Muscle layer of colon (tissue), 2 donors: ENCODE data around the gene CIB4.

Experiments used
- H3K27ac ChIP-seq: one replicate; pipeline ENCODE4 v1.7.0; 2013; ENCODE audit warnings: low read depth, mild to moderate bottlenecking, low read length, moderate library complexity
- H3K27me3 ChIP-seq, 2 donors: one replicate each; pipeline ENCODE4 v1.7.0; 2013; ENCODE audit warnings: low read length in 2 of 2, mild to moderate bottlenecking in 2 of 2; ENCODE audit not compliant: insufficient read depth in 2 of 2, control insufficient read depth in 1 of 2
- H3K36me3 ChIP-seq: one replicate; pipeline ENCODE4 v1.7.0; 2013; ENCODE audit warnings: mild to moderate bottlenecking, low read length; ENCODE audit not compliant: insufficient read depth
- H3K4me1 ChIP-seq: one replicate; pipeline ENCODE4 v1.7.0; 2013; ENCODE audit warnings: mild to moderate bottlenecking, low read length; ENCODE audit not compliant: insufficient read depth
- H3K4me3 ChIP-seq, 2 donors: one replicate each; pipeline ENCODE4 v1.7.0; 2013; ENCODE audit warnings: low read length in 2 of 2, low read depth in 1 of 2, mild to moderate bottlenecking in 1 of 2, moderate library complexity in 1 of 2
- H3K9ac ChIP-seq: one replicate; pipeline ENCODE4 v1.7.0; 2013; ENCODE audit warnings: low read length
- H3K9me3 ChIP-seq: one replicate; pipeline ENCODE4 v1.7.0; 2013; ENCODE audit warnings: mild to moderate bottlenecking, low read length
- donor health status: abdominal sarcoma.
- donor health status: Adenocarcinoma of cecum.

Gene CIB4

DNA sequence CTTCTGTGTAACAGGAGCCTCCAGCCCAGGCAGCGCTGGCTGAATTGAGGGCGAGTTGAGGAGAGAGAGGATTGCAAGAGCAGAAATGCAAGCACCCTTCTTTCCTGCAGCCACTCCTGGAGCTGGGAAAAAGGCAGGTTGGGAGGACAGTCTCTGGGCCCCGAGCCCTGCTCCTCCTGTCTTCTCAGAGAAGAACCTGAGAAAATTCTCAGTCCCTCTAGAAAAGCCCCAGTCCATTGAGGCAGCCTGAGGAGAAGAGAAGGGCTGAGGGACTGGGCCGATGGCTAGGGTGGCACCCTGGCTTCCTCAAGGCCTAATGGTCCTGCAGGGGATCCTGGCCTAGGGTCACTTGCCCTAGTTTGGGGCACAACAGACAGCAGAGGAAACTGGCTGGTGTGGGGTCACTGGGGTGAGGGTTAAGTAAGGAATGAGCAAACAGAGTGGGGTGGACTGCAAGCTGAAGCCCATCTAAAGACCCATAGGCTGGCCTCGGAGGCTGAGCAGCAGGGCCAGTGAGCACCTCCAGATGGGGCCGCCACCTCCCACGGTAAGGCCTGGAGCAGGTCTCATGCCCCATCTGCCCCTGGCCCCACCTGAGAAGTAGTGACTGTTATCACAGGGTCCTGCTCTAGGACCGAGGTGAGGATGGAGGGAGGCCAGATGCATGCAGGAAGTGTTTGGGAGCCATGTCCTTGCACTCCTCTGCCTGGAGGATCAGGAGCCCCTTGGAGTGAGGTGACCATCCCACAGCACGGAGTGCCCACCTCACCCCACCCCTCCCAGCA, 12.4 kb downstream of the CIB4 start:
- no peaks in the 10 kb centered on the region for H3K4me1 ChIP-seq
- no peak overlapping the region for H3K9ac ChIP-seq
- H3K27me3 ChIP-seq: no peaks in the 10 kb centered on the region
- H3K27ac ChIP-seq: no peak overlapping the region
- no peak overlapping the region for H3K4me3 ChIP-seq
- H3K9me3 ChIP-seq: no peaks in the 10 kb centered on the region
- no peaks in the 10 kb centered on the region for H3K36me3 ChIP-seq

DNA sequence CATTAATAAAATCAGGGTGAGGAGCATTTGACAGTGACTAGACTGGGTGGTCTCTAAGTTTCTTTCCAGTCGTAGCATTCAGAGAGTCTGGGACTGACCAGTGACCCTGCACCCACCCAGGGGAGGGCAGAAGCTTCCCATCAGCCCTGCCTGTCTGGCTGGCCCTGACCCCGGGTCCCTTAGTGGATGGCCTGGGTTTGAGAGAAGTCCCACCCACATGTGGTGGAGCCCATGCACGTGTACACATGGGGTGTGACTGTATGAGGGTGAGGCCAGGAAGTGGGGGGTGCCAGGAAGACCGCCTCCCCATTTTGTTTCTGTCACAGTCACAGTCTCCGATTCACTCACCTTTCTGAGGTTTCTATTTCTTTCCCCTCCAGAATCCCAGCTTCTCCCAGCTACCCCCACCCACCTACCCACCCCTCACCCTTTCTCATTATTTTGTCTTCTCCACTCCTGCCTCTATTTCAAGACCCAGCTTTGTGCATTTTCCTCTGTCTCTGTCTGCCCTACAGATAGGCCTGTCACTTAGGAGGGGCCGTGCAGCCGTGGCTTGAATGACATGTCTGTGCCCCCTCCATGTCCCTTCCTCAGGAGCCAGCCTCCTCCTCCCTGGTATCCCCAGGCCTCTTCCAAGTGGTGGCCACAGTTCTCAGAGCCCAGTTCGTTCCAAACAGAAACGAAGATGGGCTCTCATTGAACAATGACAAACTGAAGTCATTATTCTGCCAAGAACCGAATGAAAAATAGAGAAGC, 13.6 kb downstream of the CIB4 start:
- Histone ChIP-seq H3K4me1 (no peaks in the 10 kb centered on the region), H3K36me3 (no peaks in the 10 kb centered on the region), H3K4me3 (no peak overlapping the region), H3K27ac (no peak overlapping the region), H3K9ac (no peak overlapping the region), H3K27me3 (no peaks in the 10 kb centered on the region), H3K9me3 (no peaks in the 10 kb centered on the region)

DNA sequence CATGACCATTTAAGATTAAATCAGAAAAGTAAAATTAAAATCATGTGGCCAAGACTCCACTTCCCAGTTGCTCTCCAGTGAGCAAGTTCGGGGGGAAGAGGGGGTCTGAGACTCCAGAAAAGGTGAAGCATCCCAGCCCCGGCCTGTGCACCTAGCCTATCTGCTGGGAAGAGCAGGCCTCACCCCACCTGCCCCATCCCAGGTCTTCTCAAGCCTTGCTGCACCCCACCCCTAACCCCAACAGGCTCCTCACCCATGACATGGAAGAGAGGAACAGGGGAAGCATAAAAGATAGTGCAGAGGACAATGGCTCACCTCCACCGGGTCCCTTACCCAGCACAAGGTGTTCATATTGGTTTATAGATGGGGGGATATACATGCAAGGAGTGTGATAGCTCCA, 14.6 kb downstream of the CIB4 start:
- no peak overlapping the region for H3K9ac ChIP-seq
- H3K27ac ChIP-seq: no peak overlapping the region
- no peak overlapping the region for H3K4me3 ChIP-seq
- H3K4me1 ChIP-seq: no peaks in the 10 kb centered on the region
- H3K36me3 ChIP-seq: no peaks in the 10 kb centered on the region
- H3K27me3 ChIP-seq: no peaks in the 10 kb centered on the region
- H3K9me3 ChIP-seq: no peaks in the 10 kb centered on the region

DNA sequence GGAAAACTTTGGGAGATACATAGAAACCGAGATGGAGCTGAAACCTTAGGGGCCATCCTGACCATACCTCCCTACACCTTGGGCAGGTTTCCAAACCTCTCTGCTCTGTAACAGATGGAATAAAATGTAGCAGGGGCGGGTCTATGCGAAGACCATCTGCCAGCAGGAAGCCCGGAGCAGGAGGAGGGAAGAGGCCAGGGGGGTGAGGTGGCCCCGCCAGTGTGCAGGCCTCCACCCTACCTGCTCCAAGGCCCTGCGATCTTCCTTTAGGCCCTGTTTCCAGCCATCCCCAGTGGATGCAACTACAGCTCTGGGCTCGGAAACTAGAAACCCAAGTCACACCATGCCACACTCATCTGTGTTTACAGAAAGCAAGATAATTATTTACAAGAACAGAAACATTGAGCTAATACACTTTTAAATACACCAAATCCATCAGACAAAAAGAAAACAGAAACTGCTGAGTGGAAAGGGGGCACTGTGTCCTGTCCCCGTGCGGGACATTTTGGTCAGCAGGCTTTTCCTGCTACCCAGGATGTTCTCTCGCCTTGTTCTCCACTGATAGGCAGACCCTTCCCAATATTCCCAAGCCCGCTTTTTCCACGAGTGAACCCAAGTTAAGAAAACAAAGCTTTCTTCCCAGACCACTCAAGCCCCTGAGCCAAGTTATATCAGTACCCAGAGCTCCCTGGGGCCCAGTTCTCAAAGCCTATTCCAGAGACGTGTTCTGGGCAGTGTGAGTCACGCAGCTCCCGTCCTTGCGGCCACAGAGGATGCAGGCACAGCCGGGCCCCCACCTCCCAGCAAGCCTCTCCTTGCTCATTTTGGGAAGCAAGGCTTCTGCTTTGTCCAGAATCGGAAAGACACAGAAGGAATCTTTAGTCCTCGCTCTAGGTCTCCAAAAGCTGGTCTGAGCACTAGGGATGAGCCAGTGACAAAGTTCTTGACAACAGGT, 17.3 kb downstream of the CIB4 start:
- Histone ChIP-seq H3K9ac (no peak overlapping the region), H3K4me1 (no peaks in the 10 kb centered on the region), H3K27ac (no peak overlapping the region), H3K9me3 (no peaks in the 10 kb centered on the region), H3K27me3 (no peaks in the 10 kb centered on the region), H3K4me3 (no peak overlapping the region), H3K36me3 (no peaks in the 10 kb centered on the region)

DNA sequence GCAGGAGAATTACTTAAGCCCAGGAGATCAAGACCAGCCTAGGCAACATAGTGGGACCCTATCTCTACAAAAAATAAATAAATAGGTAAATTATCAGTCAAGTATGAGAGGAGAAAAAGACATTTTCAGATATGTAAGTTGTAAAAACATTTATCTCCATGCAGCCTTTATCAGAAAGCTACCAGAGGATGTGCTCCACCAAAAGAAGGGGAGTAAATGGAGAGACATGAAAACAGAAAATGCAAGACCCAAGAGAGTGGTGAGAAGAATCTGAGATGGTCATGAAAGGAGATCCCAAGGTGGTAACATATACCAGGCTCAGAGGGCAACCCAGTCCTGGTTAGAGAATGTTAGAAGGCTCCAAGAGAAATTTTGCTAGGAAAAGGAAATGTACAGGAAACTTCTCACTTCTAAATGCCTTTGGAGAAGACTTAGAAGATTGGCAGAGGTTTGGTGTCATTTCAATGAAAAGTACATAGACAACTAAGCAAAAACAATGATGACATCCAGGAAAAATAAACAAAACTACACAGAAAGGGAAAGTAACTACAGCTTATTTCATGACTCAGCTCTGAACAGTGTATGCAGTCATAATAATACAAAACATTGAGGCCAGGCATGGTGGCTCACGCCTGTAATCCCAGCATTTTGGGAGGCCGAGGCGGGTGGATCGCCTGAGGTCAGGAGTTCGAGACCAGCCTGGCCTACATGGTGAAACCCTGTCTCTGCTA, 19.5 kb downstream of the CIB4 start:
- Histone ChIP-seq H3K4me3 (no peak overlapping the region), H3K36me3 (no peaks in the 10 kb centered on the region), H3K27me3 (no peaks in the 10 kb centered on the region), H3K9me3 (no peaks in the 10 kb centered on the region), H3K27ac (no peak overlapping the region), H3K9ac (no peak overlapping the region), H3K4me1 (no peaks in the 10 kb centered on the region)

DNA sequence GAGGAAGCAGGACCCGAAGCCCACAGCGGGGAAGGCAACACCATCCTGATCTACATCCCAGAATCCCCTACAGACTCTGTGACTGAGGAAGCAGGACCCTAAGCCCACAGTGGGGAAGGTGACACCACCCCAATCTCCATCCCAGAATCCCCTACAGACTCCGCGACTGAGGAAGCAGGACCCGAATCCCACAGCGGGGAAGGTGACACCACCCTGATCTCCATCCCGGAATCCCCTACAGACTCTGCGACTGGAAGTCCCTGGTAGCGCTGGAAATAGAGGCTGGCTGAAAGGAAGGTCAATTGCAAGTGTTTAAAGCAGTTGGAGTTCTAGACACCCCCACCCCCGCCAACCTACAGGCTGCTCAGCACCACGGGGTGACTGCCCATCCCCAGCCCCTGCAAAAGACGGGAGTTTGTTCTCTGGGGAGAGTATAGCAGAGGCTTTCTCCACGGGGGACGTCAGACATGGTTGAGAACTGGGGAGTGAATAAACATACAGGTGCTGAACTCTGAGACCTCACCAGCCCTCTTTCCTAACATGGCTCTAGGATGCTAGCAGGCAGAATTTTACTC, 21.0 kb downstream of the CIB4 start:
- Histone ChIP-seq H3K27ac (no peak overlapping the region), H3K27me3 (no peaks in the 10 kb centered on the region), H3K36me3 (no peaks in the 10 kb centered on the region), H3K9me3 (no peaks in the 10 kb centered on the region), H3K9ac (no peak overlapping the region), H3K4me1 (peaks cover 7% of the 10 kb centered on the region), H3K4me3 (no peak overlapping the region)

DNA sequence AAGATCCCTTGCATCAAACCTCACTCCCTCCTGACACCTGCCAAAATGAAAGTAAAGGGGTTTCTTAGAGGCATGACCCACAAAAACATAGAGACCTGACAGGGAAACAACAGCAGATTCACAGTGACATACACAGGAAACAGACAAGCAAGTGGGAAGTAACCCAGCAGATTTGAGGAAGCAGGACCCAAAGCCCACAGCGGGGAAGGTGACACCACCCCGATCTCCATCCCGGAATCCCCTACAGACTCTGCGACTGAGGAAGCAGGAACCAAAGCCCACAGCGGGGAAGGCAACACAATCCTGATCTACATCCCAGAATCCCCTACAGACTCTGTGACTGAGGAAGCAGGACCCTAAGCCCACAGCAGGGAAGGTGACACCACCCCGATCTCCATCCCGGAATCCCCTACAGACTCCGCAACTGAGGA, 21.6 kb downstream of the CIB4 start:
- H3K4me1 ChIP-seq: peaks cover 12% of the 10 kb centered on the region
- H3K9me3 ChIP-seq: no peaks in the 10 kb centered on the region
- no peaks in the 10 kb centered on the region for H3K27me3 ChIP-seq
- H3K9ac ChIP-seq: no peak overlapping the region
- no peak overlapping the region for H3K4me3 ChIP-seq
- H3K27ac ChIP-seq: no peak overlapping the region
- no peaks in the 10 kb centered on the region for H3K36me3 ChIP-seq

DNA sequence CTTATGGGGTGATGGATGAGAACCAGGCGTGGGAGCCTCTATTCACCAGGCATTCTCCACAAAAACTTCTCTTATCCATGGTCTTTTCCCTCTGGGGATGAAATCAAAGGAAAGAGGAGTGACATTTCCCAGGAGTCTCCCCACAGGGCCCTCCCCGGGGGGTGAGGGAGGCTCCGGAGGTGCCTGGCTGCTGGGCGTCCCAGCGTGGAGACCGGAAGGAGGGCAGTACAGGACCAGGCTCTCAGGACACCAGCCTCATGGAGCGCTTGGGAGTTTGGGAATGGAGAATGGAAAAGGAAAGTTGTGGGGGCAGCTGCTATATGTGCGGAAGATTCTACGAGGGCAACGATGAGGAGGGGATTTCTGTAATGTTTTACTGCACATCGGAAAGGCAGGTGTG, 22.1 kb downstream of the CIB4 start:
- peaks cover 17% of the 10 kb centered on the region for H3K4me1 ChIP-seq
- no peaks in the 10 kb centered on the region for H3K36me3 ChIP-seq
- H3K27ac ChIP-seq: no peak overlapping the region
- no peaks in the 10 kb centered on the region for H3K27me3 ChIP-seq
- H3K4me3 ChIP-seq: no peak overlapping the region
- no peak overlapping the region for H3K9ac ChIP-seq
- H3K9me3 ChIP-seq: no peaks in the 10 kb centered on the region

DNA sequence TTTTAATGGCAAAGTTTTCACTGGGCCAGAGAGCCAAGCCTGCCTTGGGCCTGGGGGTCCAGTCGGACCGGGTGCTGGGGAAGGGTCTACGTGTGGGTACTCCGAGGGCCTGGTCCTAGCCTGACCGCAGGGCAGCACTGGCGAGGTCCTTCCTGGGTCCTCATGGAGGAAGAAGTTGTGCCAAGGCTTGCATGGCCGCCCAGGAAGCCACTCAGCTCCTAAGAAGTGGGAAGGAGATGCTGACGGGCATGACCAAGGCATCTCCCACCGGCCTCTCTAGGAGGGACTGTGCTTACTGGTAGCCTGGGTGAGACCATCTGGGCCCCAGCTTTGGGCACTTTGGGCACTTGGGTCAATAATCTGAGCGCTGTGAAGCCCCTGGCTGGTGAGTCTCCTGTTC, 22.6 kb downstream of the CIB4 start:
- Histone ChIP-seq H3K4me3 (no peak overlapping the region), H3K27me3 (no peaks in the 10 kb centered on the region), H3K36me3 (no peaks in the 10 kb centered on the region), H3K9ac (no peak overlapping the region), H3K27ac (no peak overlapping the region), H3K4me1 (peaks cover 22% of the 10 kb centered on the region), H3K9me3 (no peaks in the 10 kb centered on the region)

DNA sequence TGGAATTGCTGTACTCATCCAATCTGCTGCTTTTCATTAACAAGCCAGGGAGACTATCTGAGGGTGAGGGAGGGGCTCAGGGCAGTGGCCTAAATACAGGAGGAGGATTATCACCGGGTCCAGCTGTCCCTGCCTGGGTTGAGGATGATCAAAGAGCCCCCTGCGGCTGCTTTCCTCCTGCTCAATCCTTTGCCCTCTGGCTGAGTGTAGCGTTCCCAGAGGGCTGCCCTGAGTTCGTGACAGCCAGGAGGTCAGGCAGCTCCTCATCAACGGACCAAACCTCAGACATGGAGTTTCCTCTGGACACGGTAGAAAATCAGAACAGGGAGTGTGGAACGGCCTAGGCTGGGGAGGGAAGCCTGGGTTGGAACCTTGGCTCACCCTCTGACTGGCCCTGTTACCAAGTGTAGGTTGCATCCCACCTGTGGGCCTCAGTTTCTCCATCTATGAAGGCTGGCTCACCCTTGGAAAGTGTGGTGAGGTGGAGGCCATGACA, 23.5 kb downstream of the CIB4 start:
- no peaks in the 10 kb centered on the region for H3K36me3 ChIP-seq
- H3K27me3 ChIP-seq: no peaks in the 10 kb centered on the region
- H3K9ac ChIP-seq: no peak overlapping the region
- H3K9me3 ChIP-seq: no peaks in the 10 kb centered on the region
- no peak overlapping the region for H3K4me3 ChIP-seq
- H3K27ac ChIP-seq: no peak overlapping the region
- peaks cover 30% of the 10 kb centered on the region for H3K4me1 ChIP-seq
